OCI-LY1 (cell line): Measurements from ENCODE around the gene RNGTT.

ENCODE experiments used
- H2AFZ ChIP-seq: fragments of 200-600 bp; sonication (generic), shearing (Covaris generic); 2 replicates; pipeline ENCODE4 v1.6.0; 2014; ENCODE audit warnings: antibody characterized with exemption, mild to moderate bottlenecking, low read length
- H3F3A ChIP-seq: fragments of 200-600 bp; sonication (generic), shearing (Covaris generic); 2 replicates; pipeline ENCODE4 v1.6.0; 2014; ENCODE audit warnings: mild to moderate bottlenecking, antibody characterized with exemption, low read length, moderate library complexity; ENCODE audit not compliant: insufficient read depth
- H3K27ac ChIP-seq: fragments of 200-600 bp; sonication (generic); 2 replicates; pipeline ENCODE4 v1.5.1; 2014; ENCODE audit warnings: low read length, mixed run types, mild to moderate bottlenecking, low read depth; ENCODE audit not compliant: poor library complexity, severe bottlenecking
- H3K27me3 ChIP-seq: fragments of 200-600 bp; sonication (generic); 2 replicates; pipeline ENCODE4 v1.6.0; 2014; ENCODE audit warnings: antibody characterized with exemption, mild to moderate bottlenecking, low read length, moderate library complexity; ENCODE audit not compliant: insufficient read depth
- H3K36me3 ChIP-seq: fragments of 200-600 bp; sonication (generic); 2 replicates; pipeline ENCODE4 v1.6.1; 2014; ENCODE audit warnings: mild to moderate bottlenecking, antibody characterized with exemption, low read length, moderate library complexity, mixed read lengths; ENCODE audit not compliant: insufficient read depth
- H3K4me1 ChIP-seq: fragments of 200-600 bp; sonication (generic); 2 replicates; pipeline ENCODE4 v1.5.1; 2014; ENCODE audit warnings: mild to moderate bottlenecking, low read length, moderate library complexity; ENCODE audit not compliant: insufficient read depth, severe bottlenecking
- H3K4me2 ChIP-seq: fragments of 200-600 bp; sonication (generic), shearing (Covaris generic); 2 replicates; pipeline ENCODE4 v1.6.1; 2014; ENCODE audit warnings: low read length
- H3K4me3 ChIP-seq: fragments of 200-600 bp; sonication (generic); 2 replicates; pipeline ENCODE4 v1.5.1; 2014; ENCODE audit warnings: low read length, low read depth, mild to moderate bottlenecking, mixed read lengths; ENCODE audit not compliant: poor library complexity, severe bottlenecking
- H3K79me2 ChIP-seq: fragments of 200-600 bp; shearing (Covaris generic); 2 replicates; pipeline ENCODE4 v1.6.1; 2016; ENCODE audit warnings: mixed run types, low read length, mixed read lengths; ENCODE audit not compliant: insufficient read depth
- H3K9ac ChIP-seq: fragments of 200-600 bp; sonication (generic), shearing (Covaris generic); 2 replicates; pipeline ENCODE4 v1.6.1; 2014; ENCODE audit warnings: mild to moderate bottlenecking, low read length, mixed read lengths
- H3K9me2 ChIP-seq: fragments of 200-600 bp; sonication (generic), shearing (Covaris generic); 2 replicates; pipeline ENCODE4 v1.6.1; 2014; ENCODE audit warnings: low read depth, mild to moderate bottlenecking, low read length, mixed read lengths
- H3K9me3 ChIP-seq: fragments of 200-600 bp; shearing (Covaris generic); 2 replicates; pipeline ENCODE4 v1.6.1; 2014; ENCODE audit warnings: low read length, mixed read lengths
- H4K20me1 ChIP-seq: fragments of 200-600 bp; sonication (generic), shearing (Covaris generic); 2 replicates; pipeline ENCODE4 v1.6.0; 2016; ENCODE audit warnings: mild to moderate bottlenecking, low read length; ENCODE audit not compliant: insufficient read depth
- CTCF ChIP-seq: fragments of 200-600 bp; sonication (generic), shearing (Covaris generic); IDR thresholded peaks from 2 replicates; pipeline ENCODE4 v1.5.1; 2017; ENCODE audit warnings: mild to moderate bottlenecking, antibody characterized with exemption, low read length, moderate library complexity, mixed read lengths
- EZH2 ChIP-seq: fragments of 200-600 bp; sonication (generic), shearing (Covaris generic); IDR thresholded peaks from 2 replicates; pipeline ENCODE4 v1.8.0; 2017; ENCODE audit warnings: borderline replicate concordance, mixed run types, mild to moderate bottlenecking, antibody characterized with exemption, low read length, moderate library complexity, mixed read lengths

Gene RNGTT

GRCh38 chr6:88565836-88566235 is 397.6 kb downstream of the RNGTT start:
- Histone ChIP-seq H3F3A (no peaks in the 10 kb centered on the region), H3K9me3 (peaks cover 11% of the 10 kb centered on the region; the same call in 1 of the 2 replicates)

GRCh38 chr6:88565409-88565811 is 398.0 kb downstream of the RNGTT start:
- no peaks in the 10 kb centered on the region for H3F3A ChIP-seq
- peaks cover 9% of the 10 kb centered on the region for H3K4me1 ChIP-seq
- H3K4me3 ChIP-seq: no peak overlapping the region
- no peaks in the 10 kb centered on the region for H3K27me3 ChIP-seq
- no peaks in the 10 kb centered on the region for H3K9me2 ChIP-seq
- no peak overlapping the region for H3K4me2 ChIP-seq
- no peaks in the 10 kb centered on the region for H4K20me1 ChIP-seq
- H3K27ac ChIP-seq: no peak overlapping the region
- no peak overlapping the region for H3K9ac ChIP-seq
- H3K79me2 ChIP-seq: no peaks in the 10 kb centered on the region
- no peak overlapping the region for H2AFZ ChIP-seq
- no peaks in the 10 kb centered on the region for H3K36me3 ChIP-seq
- no peak for TF ChIP-seq CTCF
- no peak for TF ChIP-seq EZH2
- H3K9me3 ChIP-seq: peaks cover 11% of the 10 kb centered on the region; the same call in 1 of the 2 replicates

More at GRCh38 chr6:88565836-88566235, 397.6 kb downstream of the RNGTT start:
- Histone ChIP-seq H3K9me2 (no peaks in the 10 kb centered on the region), H3K79me2 (no peaks in the 10 kb centered on the region), H3K27me3 (no peaks in the 10 kb centered on the region), H3K9ac (no peak overlapping the region), H3K4me2 (no peak overlapping the region), H3K4me3 (no peak overlapping the region), H3K27ac (no peak overlapping the region), H2AFZ (no peak overlapping the region), H3K4me1 (peaks cover 9% of the 10 kb centered on the region), H3K36me3 (no peaks in the 10 kb centered on the region), H4K20me1 (no peaks in the 10 kb centered on the region)
- TF ChIP-seq EZH2 (no peak), CTCF (no peak)

GRCh38 chr6:88563277-88563625 is 400.2 kb downstream of the RNGTT start:
- Histone ChIP-seq H3K9me2 (no peaks in the 10 kb centered on the region), H3K79me2 (no peaks in the 10 kb centered on the region), H4K20me1 (no peaks in the 10 kb centered on the region), H3K9me3 (no peaks in the 10 kb centered on the region), H3K4me3 (no peak overlapping the region), H3K27me3 (no peaks in the 10 kb centered on the region), H3F3A (no peaks in the 10 kb centered on the region), H3K4me2 (no peak overlapping the region), H3K9ac (no peak overlapping the region), H2AFZ (no peak overlapping the region), H3K4me1 (peaks cover 9% of the 10 kb centered on the region), H3K27ac (no peak overlapping the region), H3K36me3 (no peaks in the 10 kb centered on the region)
- no peak for TF ChIP-seq EZH2
- TF ChIP-seq CTCF: no peak
